Epithelial cell of esophagus (primary cell): ENCODE measurements around the gene L1CAM.

Experiments used
- DNase-seq: peaks from one replicate; pipeline ENCODE4 v3.0.0; 2010; ENCODE audit warnings: low read depth
- H3K4me3 ChIP-seq: 2 replicates; pipeline ENCODE4 v1.5.1; 2011; ENCODE audit warnings: mild to moderate bottlenecking, low read length, control low read depth
- CTCF ChIP-seq: IDR thresholded peaks from 2 replicates; pipeline ENCODE4 v1.5.1; 2011; ENCODE audit warnings: low read depth, mild to moderate bottlenecking, low read length, control low read depth, inconsistent platforms; ENCODE audit not compliant: insufficient read depth; ENCODE audit errors: missing control alignments

L1CAM gene

GRCh38 chrX:153913701-153914100 lies 27.7 kb upstream of the L1CAM start:
- no peak for TF ChIP-seq CTCF
- DNase-seq, result no peak
- no peak overlapping the region for H3K4me3 ChIP-seq

GRCh38 chrX:153913211-153913610 lies 27.2 kb upstream of the L1CAM start:
- no peak for DNase-seq
- no peak for TF ChIP-seq CTCF
- H3K4me3 ChIP-seq, result no peak overlapping the region

GRCh38 chrX:153911798-153912197 lies 25.8 kb upstream of the L1CAM start:
- H3K4me3 ChIP-seq, result no peak overlapping the region
- no peak for DNase-seq
- no peak for TF ChIP-seq CTCF

GRCh38 chrX:153910446-153910845 lies 24.5 kb upstream of the L1CAM start:
- no peak for TF ChIP-seq CTCF
- no peak overlapping the region for H3K4me3 ChIP-seq
- no peak for DNase-seq

- no peak for DNase-seq
- TF ChIP-seq CTCF, result no peak
- no peak overlapping the region for H3K4me3 ChIP-seq
Measured at GRCh38 chrX:153909980-153910360, 24.0 kb upstream of the L1CAM start.

GRCh38 chrX:153909024-153909979 lies 23.3 kb upstream of the L1CAM start:
- H3K4me3 ChIP-seq, result no peak overlapping the region
- no peak for TF ChIP-seq CTCF
- DNase-seq, result no peak
